ENCODE data around the gene SARDH. TPM values are rescaled to one million over a fixed set of nuclear protein-coding genes. Genes with fewer than 3 reads are reported as not detected.

Gene SARDH
- total and polyA plus RNA-seq, 2 of the 13 experiments (the other 11 are each of a cell fraction or from before 2014, with no cell fraction given): 11.6 to 34.9 TPM

DNA sequence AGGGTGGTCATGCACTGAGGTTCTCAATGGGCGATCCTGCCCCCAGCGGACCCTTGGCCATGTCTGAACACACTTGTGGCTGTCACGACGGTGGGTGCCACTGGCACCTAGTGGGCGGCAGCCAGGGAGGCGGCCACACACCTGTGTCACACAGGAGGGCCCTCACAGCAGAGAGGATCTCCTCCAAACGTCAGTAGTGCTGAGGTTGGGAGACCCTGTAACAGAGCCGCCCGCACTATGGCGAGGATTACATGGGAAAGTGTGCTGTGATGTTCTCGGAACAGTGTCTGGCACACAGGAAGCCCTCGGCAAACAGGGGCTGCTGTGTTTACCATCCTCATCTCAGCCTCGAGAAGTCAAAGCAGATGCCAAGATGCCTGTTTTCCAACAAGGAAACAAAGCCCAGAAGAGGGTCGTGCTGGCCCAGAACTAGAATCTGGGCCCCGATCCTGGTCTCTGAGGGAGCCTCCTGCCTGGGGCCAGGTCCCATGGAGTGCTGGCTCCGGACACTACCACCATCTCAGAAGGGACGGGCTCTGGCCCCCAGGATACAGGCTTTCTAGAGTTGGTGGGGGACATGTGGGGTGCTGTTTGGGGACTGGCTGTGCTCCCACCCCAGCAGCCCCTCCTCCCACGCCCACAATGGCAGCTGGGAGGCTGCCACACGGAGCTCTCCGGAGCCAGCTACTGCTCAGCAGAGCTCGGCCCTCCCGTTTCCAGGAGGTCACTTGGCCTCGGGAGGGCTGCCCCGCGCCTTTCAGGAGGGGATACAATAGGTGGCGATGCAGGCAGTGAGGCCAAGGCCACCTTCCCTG, 53.8 kb downstream of the SARDH start:
- H3K9ac ChIP-seq (ENCODE audit: insufficient read depth, low read depth, low read length): no peak overlapping the region
- no peaks in the 10 kb centered on the region for H3K9me3 ChIP-seq (ENCODE audit: low read length)
- no peaks in the 10 kb centered on the region for H3K79me2 ChIP-seq (ENCODE audit: insufficient read depth, low read length)
- CTCF ChIA-PET (ENCODE audit: low intra/inter-chr PET ratio, low total read pairs): no interaction called here
- H3K4me2 ChIP-seq (ENCODE audit: low read depth, low read length): no peak overlapping the region
- H3K27me3 ChIP-seq (ENCODE audit: control insufficient read depth in 1 of 2, insufficient read depth in 2 of 2, low read length in 2 of 2): no peaks in the 10 kb centered on the region
- H3K4me3 ChIP-seq (replicated peaks in 1 of 3; ENCODE audit: insufficient read depth in 1 of 3, low read depth in 2 of 3, low read length in 3 of 3): no peak overlapping the region
- no peak overlapping the region for H3K27ac ChIP-seq (ENCODE audit: extremely low read length, insufficient read depth, low read length)
- TF ChIP-seq NFATC3 (CRISPR knock-in tag; IDR thresholded peaks at IDR 0.05) (no peak), GRHL1 (CRISPR knock-in tag; conservative IDR thresholded peaks at IDR 0.05) (no peak), REL (CRISPR knock-in tag; conservative IDR thresholded peaks at IDR 0.05) (no peak), ARHGAP35 (CRISPR knock-in tag; IDR thresholded peaks at IDR 0.05; ENCODE audit: borderline replicate concordance) (no peak), POLR2G (IDR thresholded peaks at IDR 0.05; ENCODE audit: low read depth, low read length) (no peak), MXD1 (CRISPR knock-in tag; IDR thresholded peaks at IDR 0.05) (no peak), KLF16 (CRISPR knock-in tag; IDR thresholded peaks at IDR 0.05) (no peak), ZNF670 (CRISPR knock-in tag; IDR thresholded peaks at IDR 0.05; ENCODE audit: borderline replicate concordance) (no peak), ZNF652 (CRISPR knock-in tag; IDR thresholded peaks at IDR 0.05; ENCODE audit: borderline replicate concordance, low read depth) (no peak), ADNP (CRISPR knock-in tag; IDR thresholded peaks at IDR 0.05) (no peak), MXD4 (CRISPR knock-in tag; IDR thresholded peaks at IDR 0.05) (no peak), PHF20 (CRISPR knock-in tag; IDR thresholded peaks at IDR 0.05) (no peak), KMT2B (CRISPR knock-in tag; IDR thresholded peaks at IDR 0.05) (no peak), TBL1XR1 (IDR thresholded peaks at IDR 0.05; ENCODE audit: borderline replicate concordance, low read length, partially characterized antibody) (no peak), SIN3A (IDR thresholded peaks at IDR 0.05; ENCODE audit: borderline replicate concordance, low read depth, low read length) (no peak)
- TF ChIP-seq, protein P1, sequence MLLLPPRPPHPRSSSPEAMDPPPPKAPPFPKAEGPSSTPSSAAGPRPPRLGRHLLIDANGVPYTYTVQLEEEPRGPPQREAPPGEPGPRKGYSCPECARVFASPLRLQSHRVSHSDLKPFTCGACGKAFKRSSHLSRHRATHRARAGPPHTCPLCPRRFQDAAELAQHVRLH (CRISPR knock-in tag; IDR thresholded peaks at IDR 0.05; ENCODE audit: borderline replicate concordance, low read depth): no peak
- H3K4me1 ChIP-seq (ENCODE audit: insufficient read depth, low read length): no peaks in the 10 kb centered on the region
- H2AFZ ChIP-seq (ENCODE audit: low read length): no peak overlapping the region
- intact Hi-C loops (cut with micrococcal nuclease; ENCODE audit: unreplicated experiment): no loop called here
- BruUV-seq (replicated peaks): no TSS peak
- FAIRE-seq: no peak
- WGBS (ENCODE audit: low lambda C conversion rate): 96% methylated on average over 12 of the region's 26 CpGs
- peaks cover 2 to 11% of the 10 kb centered on the region in 2 experiments for H3K36me3 ChIP-seq (replicated peaks in 1 of 2; ENCODE audit: control insufficient read depth in 1 of 2, insufficient read depth in 2 of 2, low read length in 2 of 2)
- H4K20me1 ChIP-seq (ENCODE audit: insufficient read depth, low read length): no peaks in the 10 kb centered on the region; the same call in 1 of the 2 replicates
- in situ Hi-C loops (cut with HindIII; ENCODE audit: extremely low pct_ligation_motif_present, low pct_unique_long_range_greater_than_20kb): no loop called here
- DNase-seq (ENCODE audit: low spot score): no peak
- POLR2A ChIA-PET: no interaction called here
- no peak for ATAC-seq
